ENCODE measurements around the gene IFNL1. TPM values are rescaled to one million over a fixed set of nuclear protein-coding genes. Genes with fewer than 3 reads are reported as not detected.
"Not testable (repeated sequence)": the region's sequence is repeated elsewhere in the genome, so short reads cannot be mapped to it uniquely, and the experiment has no call there.

IFNL1 gene
- total and polyA plus RNA-seq, 4 donors, result not detected

GRCh38 chr19:39254531-39255345, 41.5 kb upstream of the IFNL1 start:
- DNase-seq (ENCODE audit: low read depth in 4 of 6, low spot score in 6 of 6), result no peak
- no peaks in the 10 kb centered on the region for H3K36me3 ChIP-seq (ENCODE audit: control insufficient read depth, insufficient read depth, low read length)
- 84% methylated on average over 28 of the region's 29 CpGs for WGBS (ENCODE audit: insufficient coverage)
- no peak overlapping the region for H3K4me3 ChIP-seq (ENCODE audit: low read depth, low read length)
- H3K27ac ChIP-seq (ENCODE audit: low read depth, low read length), result no peak overlapping the region
- no peaks in the 10 kb centered on the region for H3K9me3 ChIP-seq (ENCODE audit: control insufficient read depth, insufficient read depth, low read length)
- H3K27me3 ChIP-seq (ENCODE audit: control insufficient read depth, insufficient read depth, low read length), result peaks cover 10% of the 10 kb centered on the region
- no peaks in the 10 kb centered on the region for H3K4me1 ChIP-seq (ENCODE audit: control insufficient read depth, insufficient read depth, low read length)

- H3K27me3 ChIP-seq (ENCODE audit: control insufficient read depth, insufficient read depth, low read length), result peaks cover 10% of the 10 kb centered on the region
- H3K4me3 ChIP-seq (ENCODE audit: low read depth, low read length), result no peak overlapping the region
- no CpG with 5 or more reads among the region's 4 CpGs for WGBS (ENCODE audit: insufficient coverage)
- no peak overlapping the region for H3K27ac ChIP-seq (ENCODE audit: low read depth, low read length)
- H3K9me3 ChIP-seq (ENCODE audit: control insufficient read depth, insufficient read depth, low read length), result no peaks in the 10 kb centered on the region
- DNase-seq (ENCODE audit: low read depth in 4 of 6, low spot score in 6 of 6), result no peak
- no peaks in the 10 kb centered on the region for H3K36me3 ChIP-seq (ENCODE audit: control insufficient read depth, insufficient read depth, low read length)
- no peaks in the 10 kb centered on the region for H3K4me1 ChIP-seq (ENCODE audit: control insufficient read depth, insufficient read depth, low read length)
Observed at GRCh38 chr19:39257227-39257626, 39.0 kb upstream of the IFNL1 start.

GRCh38 chr19:39261704-39262103, 34.5 kb upstream of the IFNL1 start:
- no peak for DNase-seq (ENCODE audit: low read depth in 4 of 6, low spot score in 6 of 6)
- Histone ChIP-seq H3K27me3 (ENCODE audit: control insufficient read depth, insufficient read depth, low read length) (peaks cover 39% of the 10 kb centered on the region), H3K36me3 (ENCODE audit: control insufficient read depth, insufficient read depth, low read length) (no peaks in the 10 kb centered on the region), H3K27ac (ENCODE audit: low read depth, low read length) (no peak overlapping the region), H3K4me3 (ENCODE audit: low read depth, low read length) (no peak overlapping the region), H3K4me1 (ENCODE audit: control insufficient read depth, insufficient read depth, low read length) (peaks cover 18% of the 10 kb centered on the region), H3K9me3 (ENCODE audit: control insufficient read depth, insufficient read depth, low read length) (no peaks in the 10 kb centered on the region)
- no CpG with 5 or more reads among the region's 3 CpGs for WGBS (ENCODE audit: insufficient coverage)

GRCh38 chr19:39262496-39262895, 33.7 kb upstream of the IFNL1 start:
- 92% methylated on average over 2 of the region's 4 CpGs for WGBS (ENCODE audit: insufficient coverage)
- Histone ChIP-seq H3K4me1 (ENCODE audit: control insufficient read depth, insufficient read depth, low read length) (peaks cover 18% of the 10 kb centered on the region), H3K27me3 (ENCODE audit: control insufficient read depth, insufficient read depth, low read length) (peaks cover 39% of the 10 kb centered on the region), H3K27ac (ENCODE audit: low read depth, low read length) (no peak overlapping the region), H3K4me3 (ENCODE audit: low read depth, low read length) (no peak overlapping the region), H3K36me3 (ENCODE audit: control insufficient read depth, insufficient read depth, low read length) (no peaks in the 10 kb centered on the region), H3K9me3 (ENCODE audit: control insufficient read depth, insufficient read depth, low read length) (no peaks in the 10 kb centered on the region)
- DNase-seq (ENCODE audit: low read depth in 4 of 6, low spot score in 6 of 6), result no peak

- Histone ChIP-seq H3K36me3 (ENCODE audit: control insufficient read depth, insufficient read depth, low read length) (no peaks in the 10 kb centered on the region), H3K9me3 (ENCODE audit: control insufficient read depth, insufficient read depth, low read length) (no peaks in the 10 kb centered on the region), H3K4me1 (ENCODE audit: control insufficient read depth, insufficient read depth, low read length) (peaks cover 18% of the 10 kb centered on the region), H3K4me3 (ENCODE audit: low read depth, low read length) (no peak overlapping the region), H3K27me3 (ENCODE audit: control insufficient read depth, insufficient read depth, low read length) (peaks cover 39% of the 10 kb centered on the region), H3K27ac (ENCODE audit: low read depth, low read length) (no peak overlapping the region)
- 6% methylated on average over 17 of the region's 17 CpGs for WGBS (ENCODE audit: insufficient coverage)
- DNase-seq (ENCODE audit: low read depth in 4 of 6, low spot score in 6 of 6), result no peak
Observed at GRCh38 chr19:39263912-39264305, 32.3 kb upstream of the IFNL1 start.

GRCh38 chr19:39264306-39265290, 31.6 kb upstream of the IFNL1 start:
- peak in 2 of 6 donors; percentile 30 to 41 for DNase-seq (ENCODE audit: low read depth in 4 of 6, low spot score in 6 of 6)
- WGBS (ENCODE audit: insufficient coverage), result 2% methylated on average over 102 of the region's 102 CpGs
- Histone ChIP-seq H3K36me3 (ENCODE audit: control insufficient read depth, insufficient read depth, low read length) (no peaks in the 10 kb centered on the region), H3K27ac (ENCODE audit: low read depth, low read length) (no peak overlapping the region), H3K27me3 (ENCODE audit: control insufficient read depth, insufficient read depth, low read length) (peaks cover 39% of the 10 kb centered on the region), H3K9me3 (ENCODE audit: control insufficient read depth, insufficient read depth, low read length) (no peaks in the 10 kb centered on the region), H3K4me3 (ENCODE audit: low read depth, low read length) (no peak overlapping the region), H3K4me1 (ENCODE audit: control insufficient read depth, insufficient read depth, low read length) (peaks cover 18% of the 10 kb centered on the region)

- 19% methylated on average over 39 of the region's 39 CpGs for WGBS (ENCODE audit: insufficient coverage)
- Histone ChIP-seq H3K4me1 (ENCODE audit: control insufficient read depth, insufficient read depth, low read length) (peaks cover 18% of the 10 kb centered on the region), H3K9me3 (ENCODE audit: control insufficient read depth, insufficient read depth, low read length) (no peaks in the 10 kb centered on the region), H3K4me3 (ENCODE audit: low read depth, low read length) (no peak overlapping the region), H3K27ac (ENCODE audit: low read depth, low read length) (no peak overlapping the region), H3K27me3 (ENCODE audit: control insufficient read depth, insufficient read depth, low read length) (peaks cover 39% of the 10 kb centered on the region), H3K36me3 (ENCODE audit: control insufficient read depth, insufficient read depth, low read length) (no peaks in the 10 kb centered on the region)
- DNase-seq (ENCODE audit: low read depth in 4 of 6, low spot score in 6 of 6), result peak in 1 of 6 donors; percentile 66
Observed at GRCh38 chr19:39265321-39265916, 30.8 kb upstream of the IFNL1 start.

- peaks cover 26% of the 10 kb centered on the region for H3K27me3 ChIP-seq (ENCODE audit: control insufficient read depth, insufficient read depth, low read length)
- no CpG with 5 or more reads among the region's 1 CpG for WGBS (ENCODE audit: insufficient coverage)
Observed at GRCh38 chr19:39268085-39268484, 28.1 kb upstream of the IFNL1 start, which contains the start of gene IFNL2. IFNL2 (plus strand) TSS chr19:39268396; CDS start chr19:39268569, 173 bp downstream.

GRCh38 chr19:39268531-39269223, 27.5 kb upstream of the IFNL1 start:
- peaks cover 20% of the 10 kb centered on the region for H3K27me3 ChIP-seq (ENCODE audit: control insufficient read depth, insufficient read depth, low read length)

More at GRCh38 chr19:39268085-39268484, 28.1 kb upstream of the IFNL1 start, which contains the start of gene IFNL2:
- H3K4me1 ChIP-seq (ENCODE audit: control insufficient read depth, insufficient read depth, low read length), result peaks cover 18% of the 10 kb centered on the region
- H3K4me3 ChIP-seq (ENCODE audit: low read depth, low read length); H3K27ac ChIP-seq (ENCODE audit: low read depth, low read length); H3K9me3 ChIP-seq (ENCODE audit: control insufficient read depth, insufficient read depth, low read length); DNase-seq (ENCODE audit: low read depth in 4 of 6, low spot score in 6 of 6); H3K36me3 ChIP-seq (ENCODE audit: control insufficient read depth, insufficient read depth, low read length): not testable (repeated sequence)

More at GRCh38 chr19:39268531-39269223, 27.5 kb upstream of the IFNL1 start:
- 71% methylated on average over 5 of the region's 10 CpGs for WGBS (ENCODE audit: insufficient coverage)
- not testable (repeated sequence) for H3K9me3 ChIP-seq (ENCODE audit: control insufficient read depth, insufficient read depth, low read length); H3K36me3 ChIP-seq (ENCODE audit: control insufficient read depth, insufficient read depth, low read length); H3K4me3 ChIP-seq (ENCODE audit: low read depth, low read length); DNase-seq (ENCODE audit: low read depth in 4 of 6, low spot score in 6 of 6); H3K27ac ChIP-seq (ENCODE audit: low read depth, low read length)
- peaks cover 17% of the 10 kb centered on the region for H3K4me1 ChIP-seq (ENCODE audit: control insufficient read depth, insufficient read depth, low read length)

Measured in spinal cord (tissue), 10 donors.